ENCODE data around the gene PPM1K.

Gene PPM1K

DNA sequence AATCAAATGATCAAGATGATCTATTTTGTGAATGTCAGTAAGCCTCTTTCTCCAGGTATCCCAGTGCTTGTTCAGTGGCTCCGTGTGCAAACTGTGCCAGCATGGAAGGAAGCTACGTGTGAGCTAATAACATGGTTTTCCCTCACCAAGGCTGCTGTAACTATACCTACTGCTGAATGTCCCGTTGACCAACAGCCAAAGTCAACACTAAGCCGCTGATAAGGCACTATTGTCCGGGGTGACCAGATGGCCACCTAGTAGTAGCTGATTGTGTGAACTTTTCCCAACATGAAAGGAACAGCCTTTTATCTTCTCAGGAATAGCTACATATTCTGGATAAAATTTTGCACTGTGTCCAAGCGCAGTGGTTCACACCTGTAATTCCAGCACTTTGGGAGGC, 68.0 kb downstream of the PPM1K start:
- no peak for DNase-seq

DNA sequence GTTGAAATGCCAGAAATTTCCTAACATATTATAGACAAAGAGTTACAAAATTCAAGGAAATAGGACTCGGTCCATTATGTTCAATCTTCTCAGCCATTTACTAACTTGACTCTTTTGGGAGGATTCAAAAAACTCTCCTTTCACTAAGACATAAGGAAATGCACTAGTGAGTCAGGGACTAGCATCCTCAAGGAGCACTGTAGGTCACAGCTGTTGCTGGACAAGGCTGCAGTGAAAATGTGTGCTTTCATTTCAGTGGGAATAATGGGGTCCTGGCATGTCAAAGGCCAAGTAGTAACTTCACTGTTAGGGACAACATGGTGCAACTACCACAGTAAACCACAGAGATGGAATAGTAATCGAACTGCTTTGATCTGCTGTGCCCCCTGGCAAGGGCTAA, 69.0 kb downstream of the PPM1K start:
- no peak for DNase-seq

DNA sequence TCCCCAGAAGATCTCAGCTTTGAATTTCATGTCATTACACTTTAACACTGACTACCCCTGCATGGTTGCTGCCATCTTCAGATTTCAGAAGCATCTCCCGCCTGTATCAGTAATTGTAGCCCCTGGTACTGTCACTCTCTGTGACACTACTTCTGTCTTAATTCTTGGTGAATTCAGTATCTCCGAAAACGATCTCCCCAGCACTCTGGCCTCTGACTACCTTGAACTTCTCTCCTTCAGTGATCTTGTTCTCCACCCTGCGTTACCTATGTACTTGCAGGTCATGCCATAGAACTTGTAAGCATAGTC, 72.2 kb downstream of the PPM1K start:
- no peak for DNase-seq

DNA sequence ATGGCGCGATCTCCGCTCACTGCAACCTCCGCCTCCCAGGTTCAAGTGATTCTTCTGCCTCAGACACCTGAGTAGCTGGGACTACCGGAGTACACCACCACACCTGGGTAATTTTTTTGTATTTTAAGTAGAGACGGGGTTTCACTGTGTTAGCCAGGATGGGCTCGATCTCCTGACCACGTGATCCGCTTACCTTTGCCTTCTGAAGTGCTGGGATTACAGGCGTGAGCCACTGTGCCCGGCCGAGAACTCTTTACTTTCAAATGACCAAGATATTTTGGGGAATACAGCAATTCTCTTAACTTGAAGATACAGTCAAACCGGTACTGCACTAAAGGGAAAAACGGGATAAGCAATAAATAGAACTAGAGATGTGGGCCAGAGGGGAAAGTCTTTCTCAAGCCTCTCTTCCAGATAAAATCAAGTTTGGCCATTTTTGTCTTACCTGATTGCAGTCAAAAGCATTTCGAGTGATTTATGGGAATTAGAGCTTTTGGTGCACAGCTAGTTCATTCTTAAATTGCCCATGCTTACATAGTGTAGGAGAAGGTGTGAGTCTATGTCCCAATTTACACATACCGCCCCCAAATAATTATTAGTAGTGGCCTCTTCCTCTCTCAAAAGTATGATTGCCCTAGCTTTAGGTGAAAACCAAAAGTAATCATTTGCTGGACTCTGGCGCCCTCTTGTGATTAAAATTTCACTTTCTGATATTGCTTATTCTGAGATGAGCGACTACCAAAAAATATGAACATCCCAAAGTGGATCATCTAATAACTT, 72.7 kb downstream of the PPM1K start:
- peak; percentile 3 for DNase-seq

DNA sequence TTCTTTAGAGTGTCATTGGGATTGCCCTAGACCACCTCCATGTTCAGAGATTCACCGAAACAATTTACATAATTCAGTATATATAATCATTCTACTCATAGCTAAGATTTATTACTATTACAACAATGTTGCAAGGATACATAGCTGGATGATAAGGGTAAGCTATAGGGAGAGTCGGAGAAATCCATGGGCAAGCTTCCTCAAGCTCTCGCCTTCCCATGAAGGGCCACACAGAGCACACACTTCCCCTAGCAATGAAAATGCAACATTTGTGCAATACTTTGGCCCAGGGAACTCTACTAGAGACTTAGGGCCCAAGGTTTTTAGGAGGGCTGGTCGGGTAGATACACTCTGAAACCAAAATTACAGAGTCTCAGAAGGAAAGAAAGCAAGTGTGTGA, 76.2 kb downstream of the PPM1K start:
- DNase-seq: no peak

Measured in effector CD8-positive, alpha-beta T cell (primary cell).